SK-N-SH (cell line): ENCODE measurements around the gene NPFFR2. TPM values are rescaled to one million over a fixed set of nuclear protein-coding genes. Genes with fewer than 3 reads are reported as not detected.

Source experiments
- CTCF ChIA-PET: fragments of 300-600, 350-600 bp; formaldehyde crosslinking; extraction: SDS; loops from one replicate; lab custom pipeline; 2021; lab: Yijun Ruan, JAX
- POLR2A ChIA-PET: fragments of 350-600 bp; sonication (Branson Sonifier 250); formaldehyde crosslinking; extraction: SDS; loops from one replicate; lab custom pipeline; 2020; ENCODE audit warnings: antibody characterized with exemption, inconsistent platforms; lab: Yijun Ruan, JAX
- DNase-seq: peaks from one replicate; pipeline ENCODE4 v3.0.0; 2012
- H2AFZ ChIP-seq: fragments of 200-600 bp; sonication (generic); 2 replicates; pipeline ENCODE4 v1.8.1; 2016; ENCODE audit warnings: antibody characterized with exemption, mild to moderate bottlenecking, low read depth
- H3F3A ChIP-seq: fragments of 200-600 bp; sonication (generic); replicated peaks from 2 replicates; pipeline ENCODE3; 2016; ENCODE audit warnings: antibody characterized with exemption, mild to moderate bottlenecking; ENCODE audit not compliant: insufficient read depth
- H3K27ac ChIP-seq, 2 experiments: fragments of 200-500 bp in 1 of 2; fragments of 200-600 bp in 1 of 2; sonication (Bioruptor generic) in 1 of 2; sonication (generic), shearing (Covaris generic) in 1 of 2; 2 replicates each; pipeline versions ENCODE4 v1.5.1 to v1.6.1; 2014 to 2016; ENCODE audit warnings: low read depth in 2 of 2, inconsistent platforms in 1 of 2, low read length in 1 of 2, mild to moderate bottlenecking in 1 of 2, mixed read lengths in 1 of 2
- H3K27me3 ChIP-seq: fragments of 200-600 bp; sonication (generic), shearing (Covaris generic); 2 replicates; pipeline ENCODE4 v1.6.1; 2016; ENCODE audit warnings: mixed run types; ENCODE audit not compliant: insufficient read depth
- H3K36me3 ChIP-seq, 2 experiments: fragments of 200-500 bp in 1 of 2; fragments of 200-600 bp in 1 of 2; sonication (Bioruptor generic) in 1 of 2; sonication (generic) in 1 of 2; replicated peaks in 1 of 2; 2 replicates each; pipeline versions ENCODE3 to v1.5.1; 2014 to 2016; ENCODE audit warnings: low read length in 1 of 2, mild to moderate bottlenecking in 1 of 2; ENCODE audit not compliant: insufficient read depth in 2 of 2, control insufficient read depth in 1 of 2
- H3K4me1 ChIP-seq, 2 experiments: fragments of 200-500 bp in 1 of 2; fragments of 200-600 bp in 1 of 2; sonication (Bioruptor generic) in 1 of 2; sonication (generic), shearing (Covaris generic) in 1 of 2; 2 replicates each; pipeline versions ENCODE4 v1.5.1 to v1.6.1; 2014 to 2016; ENCODE audit warnings: low read depth in 1 of 2, low read length in 1 of 2, mixed run types in 1 of 2; ENCODE audit not compliant: insufficient read depth in 2 of 2, control insufficient read depth in 1 of 2
- H3K4me2 ChIP-seq: fragments of 200-600 bp; sonication (generic), shearing (Covaris generic); 2 replicates; pipeline ENCODE4 v1.6.1; 2017; ENCODE audit warnings: mixed run types
- H3K4me3 ChIP-seq, 2 experiments: fragments of 200-500 bp in 1 of 2; fragments of 200-600 bp in 1 of 2; sonication (Bioruptor generic) in 1 of 2; sonication (generic), shearing (Covaris generic) in 1 of 2; 2 replicates each; pipeline versions ENCODE4 v1.5.1 to v1.8.1; 2014 to 2016; ENCODE audit warnings: low read depth in 2 of 2, inconsistent platforms in 1 of 2, low read length in 1 of 2, mild to moderate bottlenecking in 1 of 2, mixed read lengths in 1 of 2, moderate library complexity in 1 of 2
- H3K79me2 ChIP-seq: fragments of 200-600 bp; sonication (generic); 2 replicates; pipeline ENCODE4 v1.8.1; 2017; ENCODE audit warnings: mild to moderate bottlenecking; ENCODE audit not compliant: insufficient read depth
- H3K9ac ChIP-seq: fragments of 200-600 bp; sonication (generic); 2 replicates; pipeline ENCODE4 v1.6.1; 2017; ENCODE audit warnings: mixed run types
- H3K9me2 ChIP-seq: fragments of 200-600 bp; sonication (generic); 2 replicates; pipeline ENCODE4 v1.6.1; 2017; ENCODE audit warnings: mixed run types
- H3K9me3 ChIP-seq: fragments of 200-600 bp; sonication (generic); 2 replicates; pipeline ENCODE4 v1.6.1; 2017; ENCODE audit warnings: mixed run types, mild to moderate bottlenecking, moderate library complexity
- H4K20me1 ChIP-seq: fragments of 200-600 bp; sonication (generic); 2 replicates; pipeline ENCODE4 v1.6.1; 2017; ENCODE audit warnings: mild to moderate bottlenecking, mixed run types; ENCODE audit not compliant: insufficient read depth
- CHD2 ChIP-seq: fragments of 150-350 bp; IDR thresholded peaks from 2 replicates; pipeline ENCODE4 v1.6.1; 2018; ENCODE audit warnings: low read length; ENCODE audit not compliant: partially characterized antibody
- CTCF ChIP-seq: fragments of 200-600 bp; sonication (generic); IDR thresholded peaks from 2 replicates; pipeline ENCODE4 v1.6.1; 2017; ENCODE audit warnings: antibody characterized with exemption, mild to moderate bottlenecking, moderate library complexity
- ELF1 ChIP-seq: IDR thresholded peaks from 2 replicates; pipeline ENCODE4 v1.4.0; 2012
- EP300 ChIP-seq, 2 experiments: IDR thresholded peaks; 2 replicates each; pipeline versions ENCODE4 v1.4.0 to v1.6.1; 2012; ENCODE audit warnings: borderline replicate concordance in 1 of 2, low read depth in 1 of 2, low read length in 1 of 2
- EZH2phosphoT487 ChIP-seq: fragments of 200-600 bp; sonication (generic); IDR thresholded peaks from 2 replicates; pipeline ENCODE4 v1.6.1; 2017; ENCODE audit warnings: low read depth, mixed run types, mild to moderate bottlenecking, antibody characterized with exemption, moderate library complexity, borderline replicate concordance
- FOSL2 ChIP-seq: IDR thresholded peaks from 2 replicates; pipeline ENCODE4 v1.4.0; 2012; ENCODE audit warnings: low read depth, mild to moderate bottlenecking, moderate library complexity, borderline replicate concordance
- FOXJ3 ChIP-seq: sonication (generic); formaldehyde crosslinking; IDR thresholded peaks from 2 replicates; pipeline ENCODE4 v1.5.1; 2020; ENCODE audit warnings: mild to moderate bottlenecking, missing genetic modification reagents
- FOXM1 ChIP-seq: IDR thresholded peaks from 2 replicates; pipeline ENCODE4 v1.4.0; 2012; ENCODE audit warnings: low read depth, mild to moderate bottlenecking
- GABPA ChIP-seq: IDR thresholded peaks from 2 replicates; pipeline ENCODE4 v1.4.0; 2012; ENCODE audit warnings: low read depth, mild to moderate bottlenecking
- GATA2 ChIP-seq: sonication (generic); formaldehyde crosslinking; IDR thresholded peaks from 2 replicates; pipeline ENCODE4 v1.5.0; 2020; ENCODE audit warnings: mild to moderate bottlenecking, missing genetic modification reagents
- MEF2A ChIP-seq: IDR thresholded peaks from 2 replicates; pipeline ENCODE4 v1.4.0; 2012; ENCODE audit warnings: low read depth, borderline replicate concordance
- MXI1 ChIP-seq: IDR thresholded peaks from 2 replicates; pipeline ENCODE4 v1.6.1; 2012; ENCODE audit warnings: mild to moderate bottlenecking, low read depth, low read length, improper control_type of control experiment
- NRF1 ChIP-seq: IDR thresholded peaks from 2 replicates; pipeline ENCODE4 v1.6.1; 2012; ENCODE audit warnings: low read depth, mild to moderate bottlenecking, low read length
- PBX3 ChIP-seq: IDR thresholded peaks from 2 replicates; pipeline ENCODE4; 2012
- POLR2AphosphoS5 ChIP-seq: IDR thresholded peaks from 2 replicates; pipeline ENCODE4 v1.6.1; 2012; ENCODE audit warnings: low read depth, low read length
- RCOR1 ChIP-seq: fragments of 150-350 bp; IDR thresholded peaks from 2 replicates; pipeline ENCODE4 v1.6.1; 2017; ENCODE audit warnings: antibody characterized with exemption, low read length
- RFX5 ChIP-seq: IDR thresholded peaks from 2 replicates; pipeline ENCODE4 v1.6.1; 2012; ENCODE audit warnings: mild to moderate bottlenecking, improper control_type of control experiment, low read length
- RXRA ChIP-seq: IDR thresholded peaks from 2 replicates; pipeline ENCODE4 v1.4.0; 2012; ENCODE audit warnings: low read depth, mild to moderate bottlenecking, borderline replicate concordance
- USF1 ChIP-seq: IDR thresholded peaks from 2 replicates; pipeline ENCODE4 v1.4.0; 2012; ENCODE audit warnings: low read depth, borderline replicate concordance
- USF2 ChIP-seq: fragments of 150-350 bp; IDR thresholded peaks from 2 replicates; pipeline ENCODE4 v1.6.1; 2017; ENCODE audit warnings: antibody characterized with exemption, low read length, low read depth, borderline replicate concordance
- WGBS: methylation state at CpG from one replicate; pipeline ENCODE4 v1.1.6; 2017; ENCODE audit warnings: low lambda C conversion rate; 5-methylcytosine and 5-hydroxymethylcytosine counted together
- polyA plus RNA-seq, 3 experiments: library from polyadenylated mRNA; depleted of rRNA; stranded (reverse); fragments of >200 nt; gene quantifications; 2 replicates each; pipeline ENCODE4 v1.2.3, GENCODE V29; 2012

The NPFFR2 gene
- polyA plus RNA-seq, 1 of the 3 experiments (the other 2 are of a cell fraction), result 6.2 TPM

GRCh38 chr4:72179342-72179741 is 147.5 kb downstream of the NPFFR2 start:
- no peak overlapping the region for H2AFZ ChIP-seq
- H4K20me1 ChIP-seq, result no peaks in the 10 kb centered on the region
- H3K36me3 ChIP-seq, result no peaks in the 10 kb centered on the region
- H3K79me2 ChIP-seq, result no peaks in the 10 kb centered on the region
- no peak overlapping the region for H3K4me3 ChIP-seq
- CTCF ChIA-PET, result interaction anchor here (1.3 kb wide), 1 partner anchor 10 kb away, joined by 3 read pairs; no protein-coding TSS in a partner anchor
- DNase-seq, result no peak
- no peaks in the 10 kb centered on the region for H3F3A ChIP-seq
- no peaks in the 10 kb centered on the region for H3K9me3 ChIP-seq
- TF ChIP-seq POLR2AphosphoS5, result no peak
- no peak for TF ChIP-seq MEF2A
- no peak for TF ChIP-seq NRF1
- TF ChIP-seq EP300 (IDR thresholded peaks at IDR 0.05; ENCODE audit: borderline replicate concordance in 1 of 2, low read depth in 1 of 2, low read length in 1 of 2), result no peak
- TF ChIP-seq USF2, result no peak
- TF ChIP-seq RCOR1, result no peak
- no peak for TF ChIP-seq GABPA
- no peak for TF ChIP-seq FOXM1
- no peak for TF ChIP-seq EZH2phosphoT487
- no peak for TF ChIP-seq CHD2
- TF ChIP-seq USF1, result no peak
- TF ChIP-seq RFX5, result no peak
- no peak for TF ChIP-seq CTCF
- no peak for TF ChIP-seq FOSL2
- TF ChIP-seq FOXJ3 (CRISPR knock-in tag), result no peak
- TF ChIP-seq GATA2 (CRISPR knock-in tag), result no peak
- TF ChIP-seq RXRA, result no peak
- no peak for TF ChIP-seq ELF1
- TF ChIP-seq MXI1, result no peak
- TF ChIP-seq PBX3, result no peak
- TF ChIP-seq, all 33 proteins: peak for 0
- 18% methylated on average over 1 of the region's 1 CpG for WGBS
- H3K4me1 ChIP-seq, result no peaks in the 10 kb centered on the region
- POLR2A ChIA-PET, result no interaction called here
- no peak overlapping the region for H3K4me2 ChIP-seq
- H3K27me3 ChIP-seq, result no peaks in the 10 kb centered on the region
- no peak overlapping the region for H3K9ac ChIP-seq
- no peak overlapping the region for H3K27ac ChIP-seq
- H3K9me2 ChIP-seq, result no peaks in the 10 kb centered on the region
